ENCODE results near the gene CAMK1D.
"Not testable (repeated sequence)": the region's sequence is repeated elsewhere in the genome, so short reads cannot be mapped to it uniquely, and the experiment has no call there.

CAMK1D gene

GRCh38 chr10:12801214-12802087 is 452.1 kb downstream of the CAMK1D start:
- no peak for DNase-seq

GRCh38 chr10:12803776-12804175 is 454.4 kb downstream of the CAMK1D start:
- DNase-seq = no peak

- DNase-seq = no peak
These were observed 457.1 kb downstream of the CAMK1D start for GRCh38 chr10:12806228-12807095.

GRCh38 chr10:12807096-12807755 is 457.9 kb downstream of the CAMK1D start:
- DNase-seq = no peak

GRCh38 chr10:12808014-12808613 is 458.8 kb downstream of the CAMK1D start:
- DNase-seq = no peak

- DNase-seq = not testable (repeated sequence)
These were observed 460.7 kb downstream of the CAMK1D start for GRCh38 chr10:12810046-12810445.

- no peak for DNase-seq
These were observed 462.5 kb downstream of the CAMK1D start for GRCh38 chr10:12811826-12812225.

- DNase-seq = no peak
These were observed 463.2 kb downstream of the CAMK1D start for GRCh38 chr10:12812571-12812970.

GRCh38 chr10:12814166-12814565 is 464.8 kb downstream of the CAMK1D start:
- no peak for DNase-seq

- DNase-seq = no peak
These were observed 469.7 kb downstream of the CAMK1D start for GRCh38 chr10:12819071-12819470.

- no peak for DNase-seq
These were observed 470.3 kb downstream of the CAMK1D start for GRCh38 chr10:12819656-12820055.

- no peak for DNase-seq
These were observed 473.0 kb downstream of the CAMK1D start for GRCh38 chr10:12822126-12822892.

GRCh38 chr10:12822893-12823170 is 473.5 kb downstream of the CAMK1D start:
- DNase-seq = no peak

GRCh38 chr10:12823328-12823727 is 474.0 kb downstream of the CAMK1D start:
- no peak for DNase-seq

- DNase-seq = no peak
These were observed 476.0 kb downstream of the CAMK1D start for GRCh38 chr10:12825260-12825849.

GRCh38 chr10:12826800-12827372 is 477.5 kb downstream of the CAMK1D start:
- no peak for DNase-seq

- no peak for DNase-seq
These were observed 479.4 kb downstream of the CAMK1D start for GRCh38 chr10:12828736-12829135.

GRCh38 chr10:12829831-12830390 is 480.6 kb downstream of the CAMK1D start:
- no peak for DNase-seq

- no peak for DNase-seq
These were observed 482.7 kb downstream of the CAMK1D start for GRCh38 chr10:12832096-12832495.

GRCh38 chr10:12833451-12833850 is 484.1 kb downstream of the CAMK1D start:
- no peak for DNase-seq

- no peak for DNase-seq
These were observed 484.8 kb downstream of the CAMK1D start for GRCh38 chr10:12834116-12834665.
